B cell (primary cell): ENCODE results near the gene RHOU. TPM values are rescaled to one million over a fixed set of nuclear protein-coding genes. Genes with fewer than 3 reads are reported as not detected.

Experiments used
- ATAC-seq: fragments of 200-7000 bp; cut with Tn5 transposase; one replicate; pipeline ENCODE4 v1.10.0; 2021; ENCODE audit warnings: low read depth, mild to moderate bottlenecking, moderate number of reproducible peaks, moderate library complexity
- CTCF ChIA-PET: fragments of 350-600 bp; sonication (Branson Sonifier 250); formaldehyde crosslinking; loops from one replicate; lab custom pipeline; 2021; ENCODE audit warnings: antibody characterized with exemption, inconsistent platforms; lab: Charles Lee
- POLR2A ChIA-PET: fragments of 350-600 bp; sonication (Branson Sonifier 250); formaldehyde crosslinking; loops from one replicate; lab custom pipeline; 2021; ENCODE audit warnings: antibody characterized with exemption; lab: Charles Lee
- DNase-seq: peaks from one replicate; pipeline ENCODE4 v3.0.0; 2013
- H2AFZ ChIP-seq: 2 replicates; pipeline ENCODE4 v1.6.1; 2012; ENCODE audit warnings: mild to moderate bottlenecking, low read depth, low read length; ENCODE audit not compliant: insufficient read depth, poor library complexity, severe bottlenecking
- H3K27ac ChIP-seq, 2 donors: 1 replicate in 1 of 2; 2 replicates in 1 of 2; pipeline ENCODE4 v1.5.1; 2012 to 2013; ENCODE audit warnings: low read length in 2 of 2, mild to moderate bottlenecking in 2 of 2, moderate library complexity in 1 of 2
- H3K27me3 ChIP-seq, 4 experiments: fragments of 200-600 bp in 1 of 4; sonication (generic) in 1 of 4; replicated peaks in 1 of 4; 1 replicate in 2 of 4; 2 replicates in 2 of 4; pipeline versions ENCODE4 v1.6.1 to v1.7.0; 2013 to 2016; ENCODE audit warnings: low read length in 3 of 4, mild to moderate bottlenecking in 2 of 4, mixed read lengths in 1 of 4, moderate library complexity in 1 of 4; ENCODE audit not compliant: insufficient read depth in 4 of 4, control insufficient read depth in 3 of 4; ENCODE audit errors: control extremely low read depth in 1 of 4
- H3K36me3 ChIP-seq, 2 experiments: replicated peaks in 1 of 2; 1 replicate in 1 of 2; 2 replicates in 1 of 2; pipeline versions ENCODE4 v1.6.1 to v1.7.1; 2013; ENCODE audit warnings: low read length in 1 of 2; ENCODE audit not compliant: insufficient read depth in 2 of 2, control insufficient read depth in 1 of 2; ENCODE audit errors: control extremely low read depth in 1 of 2, extremely low read depth in 1 of 2
- H3K4me1 ChIP-seq, 2 donors: fragments of 200-600 bp in 1 of 2; sonication (generic) in 1 of 2; 1 replicate in 1 of 2; 2 replicates in 1 of 2; pipeline versions ENCODE4 v1.5.1 to v1.6.1; 2013 to 2017; ENCODE audit warnings: low read length in 2 of 2; ENCODE audit not compliant: control insufficient read depth in 2 of 2, insufficient read depth in 2 of 2
- H3K4me2 ChIP-seq: replicated peaks from 2 replicates; pipeline ENCODE3; 2012; ENCODE audit warnings: mild to moderate bottlenecking, low read depth, low read length; ENCODE audit not compliant: poor library complexity, severe bottlenecking
- H3K4me3 ChIP-seq, 5 experiments: fragments of 200-600 bp in 1 of 5; sonication (generic) in 1 of 5; 1 replicate in 3 of 5; 2 replicates in 2 of 5; pipeline versions ENCODE4 v1.5.1 to v1.7.0; 2011 to 2016; ENCODE audit warnings: low read length in 4 of 5, mild to moderate bottlenecking in 4 of 5, low read depth in 2 of 5, control low read depth in 1 of 5, moderate library complexity in 1 of 5; ENCODE audit not compliant: insufficient read depth in 1 of 5; ENCODE audit errors: control extremely low read depth in 1 of 5, extremely low read depth in 1 of 5
- H3K79me2 ChIP-seq: fragments of 200-600 bp; sonication (generic); one replicate; pipeline ENCODE4 v1.6.0; 2016; ENCODE audit warnings: low read length; ENCODE audit not compliant: control insufficient read depth, insufficient read depth
- H3K9ac ChIP-seq: fragments of 200-600 bp; sonication (generic); 2 replicates; pipeline ENCODE4 v1.6.1; 2017; ENCODE audit warnings: mild to moderate bottlenecking, low read length, moderate library complexity
- H3K9me3 ChIP-seq, 3 donors: one replicate each; pipeline versions ENCODE4 v1.6.1 to v1.7.1; 2013; ENCODE audit warnings: low read length in 2 of 3; ENCODE audit not compliant: control insufficient read depth in 2 of 3, insufficient read depth in 1 of 3; ENCODE audit errors: control extremely low read depth in 1 of 3
- H4K20me1 ChIP-seq: 2 replicates; pipeline ENCODE4 v1.6.0; 2012; ENCODE audit warnings: mild to moderate bottlenecking, low read length; ENCODE audit not compliant: insufficient read depth, control insufficient read depth, poor library complexity, severe bottlenecking
- H3K27ac Mint-ChIP-seq: one replicate; pipeline ENCODE4 v1.8.0; 2021; ENCODE audit warnings: mixed read lengths
- H3K27me3 Mint-ChIP-seq: one replicate; pipeline ENCODE4 v1.8.0; 2021; ENCODE audit warnings: mixed read lengths
- H3K4me1 Mint-ChIP-seq: one replicate; pipeline ENCODE4 v1.8.0; 2021; ENCODE audit warnings: mixed read lengths
- H3K4me3 Mint-ChIP-seq: one replicate; pipeline ENCODE4 v1.8.0; 2021; ENCODE audit warnings: mixed read lengths
- H3K9me3 Mint-ChIP-seq: one replicate; pipeline ENCODE4 v1.8.0; 2022; ENCODE audit warnings: mixed read lengths; ENCODE audit not compliant: insufficient read depth
- CTCF ChIP-seq: fragments of 200-600 bp; IDR thresholded peaks from one replicate; pipeline ENCODE4 v1.8.0; 2022; ENCODE audit warnings: antibody characterized with exemption, mild to moderate bottlenecking
- EZH2 ChIP-seq: IDR thresholded peaks from 2 replicates; pipeline ENCODE4 v1.6.1; 2012; ENCODE audit warnings: borderline replicate concordance, low read depth, mild to moderate bottlenecking, moderate library complexity, low read length; ENCODE audit not compliant: insufficient read depth, poor library complexity, severe bottlenecking
- WGBS: methylation state at CpG from one replicate; pipeline ENCODE4 v1.1.5; 2013; ENCODE audit warnings: missing lambda C conversion rate; ENCODE audit not compliant: insufficient coverage; 5-methylcytosine and 5-hydroxymethylcytosine counted together
- intact Hi-C: fragments of 100-400 bp; cut with micrococcal nuclease; formaldehyde crosslinking; loops from one replicate; pipeline ENCODE4 v1.10.0; 2022
- polyA plus RNA-seq: library from polyadenylated mRNA; depleted of rRNA; stranded (reverse); fragments of >200 nt; gene quantifications from 2 replicates; pipeline ENCODE4 v1.2.3, GENCODE V29; 2012
- total RNA-seq, 2 donors: library from RNA; stranded (reverse); fragments of 120-200 nt in 1 of 2; gene quantifications; 1 replicate in 1 of 2; 2 replicates in 1 of 2; pipeline versions ENCODE4 v1.2.3 to v1.2.4, GENCODE V29; 2013 to 2022

RHOU gene
- total and polyA plus RNA-seq, 2 donors (not counting 1 experiment from before 2014, with no cell fraction given) = 0.12 TPM; not detected in 1

DNA sequence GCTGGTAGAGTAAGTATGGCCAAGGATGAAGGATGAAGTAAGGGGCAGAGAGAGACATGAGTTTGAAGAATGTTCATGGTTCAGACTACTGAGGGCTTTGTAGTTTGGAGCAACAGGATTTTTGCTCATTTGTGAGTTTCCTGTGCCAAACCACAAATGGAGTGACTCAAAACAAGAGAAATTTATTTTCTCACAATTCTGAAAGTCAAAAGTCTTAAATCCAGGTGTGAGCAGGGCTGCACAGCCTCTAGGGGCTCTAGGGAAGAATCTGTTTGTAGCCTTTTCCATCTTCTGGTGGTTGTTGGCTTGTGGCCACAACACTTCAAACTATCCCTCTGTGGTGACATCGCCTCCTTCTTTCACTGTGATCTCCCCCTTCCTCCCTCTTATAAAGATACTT lies 58.9 kb downstream of the RHOU start:
- ChIA-PET CTCF (no interaction called here), POLR2A (no interaction called here)
- Histone ChIP-seq H3K9me3 (no peaks in the 10 kb centered on the region), H3K36me3 (no peaks in the 10 kb centered on the region), H3K9ac (no peak overlapping the region), H4K20me1 (no peaks in the 10 kb centered on the region), H3K4me2 (no peak overlapping the region), H3K4me3 (no peak overlapping the region), H2AFZ (no peak overlapping the region), H3K79me2 (no peaks in the 10 kb centered on the region), H3K27me3 (no peaks in the 10 kb centered on the region), H3K27ac (no peak overlapping the region), H3K4me1 (no peaks in the 10 kb centered on the region)
- Mint-ChIP-seq H3K27ac (no peak overlapping the region), H3K4me3 (no peak overlapping the region), H3K27me3 (no peaks in the 10 kb centered on the region), H3K9me3 (no peaks in the 10 kb centered on the region), H3K4me1 (no peaks in the 10 kb centered on the region)
- intact Hi-C loops = no loop called here
- ATAC-seq (no peak), DNase-seq (no peak)
- TF ChIP-seq CTCF (no peak), EZH2 (no peak)
- WGBS = no CpG with 5 or more reads among the region's 1 CpG

- no peak overlapping the region for H3K9ac ChIP-seq
- Mint-ChIP-seq H3K9me3 (no peaks in the 10 kb centered on the region), H3K27me3 (no peaks in the 10 kb centered on the region), H3K4me3 (no peak overlapping the region), H3K27ac (no peak overlapping the region), H3K4me1 (no peaks in the 10 kb centered on the region)
- DNase-seq (no peak), ATAC-seq (no peak)
- H3K79me2 ChIP-seq = no peaks in the 10 kb centered on the region
- no peaks in the 10 kb centered on the region for H3K36me3 ChIP-seq
- TF ChIP-seq CTCF = no peak
- no peak for TF ChIP-seq EZH2
- H3K27ac ChIP-seq = no peak overlapping the region
- H3K9me3 ChIP-seq = no peaks in the 10 kb centered on the region
- H3K4me3 ChIP-seq = no peak overlapping the region
- no CpG with 5 or more reads among the region's 5 CpGs for WGBS
- H3K4me2 ChIP-seq = no peak overlapping the region
- H4K20me1 ChIP-seq = no peaks in the 10 kb centered on the region
- CTCF ChIA-PET = no interaction called here
- no peaks in the 10 kb centered on the region for H3K4me1 ChIP-seq
- POLR2A ChIA-PET = no interaction called here
- intact Hi-C loops = no loop called here
- no peaks in the 10 kb centered on the region for H3K27me3 ChIP-seq
- H2AFZ ChIP-seq = no peak overlapping the region
Measured at GRCh38 chr1:228794810-228795209, 59.5 kb downstream of the RHOU start.
